ENCODE results near the gene RNF157. TPM values are rescaled to one million over a fixed set of nuclear protein-coding genes. Genes with fewer than 3 reads are reported as not detected.
"Not testable (repeated sequence)": the region's sequence is repeated elsewhere in the genome, so short reads cannot be mapped to it uniquely, and the experiment has no call there.

The RNF157 gene
- total RNA-seq, 1 donor: 0.36 TPM

DNA sequence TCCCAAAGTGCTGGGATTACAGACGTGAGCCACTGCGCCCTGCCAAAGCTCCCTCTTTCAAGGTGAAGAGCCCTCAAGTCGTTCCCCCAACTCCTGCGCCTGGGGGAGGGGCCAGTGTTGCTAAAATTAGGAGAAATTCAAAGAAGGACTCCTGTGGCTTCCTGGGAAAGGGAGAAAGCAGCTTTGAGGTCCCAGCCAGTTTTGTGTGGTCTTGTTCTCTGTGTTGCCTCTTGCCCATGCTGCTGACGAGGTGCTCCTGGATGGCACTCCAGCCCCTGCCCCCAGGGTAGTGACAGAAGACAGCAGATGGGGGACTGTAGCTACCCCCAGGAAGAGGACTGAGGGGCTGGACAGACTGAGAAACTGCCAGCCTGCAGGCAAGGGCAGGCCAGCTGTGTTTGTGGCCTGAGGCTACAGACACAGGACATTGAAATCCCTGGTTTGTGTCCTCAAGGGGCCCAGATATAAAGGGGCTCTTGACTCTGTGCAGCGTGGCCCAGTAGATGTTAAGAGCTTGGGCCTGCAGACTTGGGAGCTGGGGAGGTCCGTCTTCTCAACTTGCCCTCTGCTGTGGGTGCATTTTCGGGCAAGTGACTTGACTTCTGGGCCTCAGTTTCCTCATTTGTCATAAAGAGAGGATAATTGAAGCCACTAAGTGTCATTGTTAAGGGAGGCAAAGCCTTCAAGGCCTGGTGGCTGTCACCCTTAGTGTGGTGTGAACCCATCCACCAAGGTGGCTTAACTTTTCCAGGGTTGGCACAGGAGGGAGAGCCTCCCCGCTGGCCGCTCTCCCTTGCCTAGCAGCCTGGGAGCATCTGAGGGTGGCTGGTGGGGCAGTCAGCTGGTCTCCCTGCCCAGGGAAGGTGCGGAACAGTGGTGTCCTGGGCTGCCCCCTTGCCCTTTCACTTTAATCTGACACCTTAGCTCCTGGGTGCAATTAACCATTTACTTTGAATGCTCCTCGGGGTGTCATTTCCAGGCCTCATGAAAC is 29.0 kb upstream of the RNF157 start:
- no peak overlapping the region for H2AFZ ChIP-seq (ENCODE audit: low read length)
- H4K20me1 ChIP-seq (ENCODE audit: insufficient read depth, low read length): peaks cover 2% of the 10 kb centered on the region
- H3K79me2 ChIP-seq (ENCODE audit: insufficient read depth, low read length): peaks cover 43% of the 10 kb centered on the region
- peak; percentile 67 for DNase-seq (ENCODE audit: insufficient read length, low spot score, missing footprints)
- peaks cover 10% of the 10 kb centered on the region for H3K36me3 ChIP-seq (ENCODE audit: insufficient read depth, low read length)
- H3K4me1 ChIP-seq (ENCODE audit: insufficient read depth, low read length): peaks cover 27% of the 10 kb centered on the region
- H3K4me2 ChIP-seq (ENCODE audit: insufficient read depth, low read length): no peak overlapping the region
- H3K27me3 ChIP-seq (ENCODE audit: insufficient read depth, low read length): no peaks in the 10 kb centered on the region
- H3K4me3 ChIP-seq (ENCODE audit: insufficient read depth, low read length): no peak overlapping the region
- peak overlapping the region; percentile 76 for H3K27ac ChIP-seq (ENCODE audit: low read depth, low read length)
- H3K9me3 ChIP-seq (ENCODE audit: low read depth, low read length): no peaks in the 10 kb centered on the region
- no peak for TF ChIP-seq CTCF (IDR thresholded peaks at IDR 0.05; ENCODE audit: extremely low read depth, low read depth, low read length)

- Histone ChIP-seq H3K27me3 (ENCODE audit: insufficient read depth, low read length) (no peaks in the 10 kb centered on the region), H3K27ac (ENCODE audit: low read depth, low read length) (peak overlapping the region; percentile 76)
These were observed 27.9 kb upstream of the RNF157 start for GRCh38 chr17:76268015-76268749.

DNA sequence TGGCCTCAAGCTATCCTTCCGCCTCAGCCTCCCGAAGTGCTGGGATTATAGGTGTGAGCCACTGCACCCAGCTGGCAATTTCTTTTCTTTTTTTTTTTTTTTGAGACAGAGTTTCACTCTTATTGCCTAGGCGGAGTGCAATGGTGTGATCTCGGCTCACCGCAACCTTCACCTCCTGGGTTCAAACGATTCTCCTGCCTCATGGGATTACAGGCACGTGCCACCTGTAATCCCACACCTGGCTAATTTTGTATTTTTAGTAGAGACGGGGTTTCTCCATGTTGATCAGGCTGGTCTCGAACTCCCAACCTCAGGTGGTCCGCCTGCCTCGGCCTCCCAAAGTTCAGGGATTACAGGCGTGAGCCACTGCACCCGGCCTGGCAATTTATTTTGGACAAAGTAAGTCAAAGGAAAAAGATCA is 27.3 kb upstream of the RNF157 start:
- H3K27ac ChIP-seq (ENCODE audit: low read depth, low read length): peak overlapping the region; percentile 76
- not testable (repeated sequence) for H3K9me3 ChIP-seq (ENCODE audit: low read depth, low read length); H4K20me1 ChIP-seq (ENCODE audit: insufficient read depth, low read length); H3K27me3 ChIP-seq (ENCODE audit: insufficient read depth, low read length); H3K4me3 ChIP-seq (ENCODE audit: insufficient read depth, low read length); DNase-seq (ENCODE audit: insufficient read length, low spot score, missing footprints); H2AFZ ChIP-seq (ENCODE audit: low read length)
- H3K4me2 ChIP-seq (ENCODE audit: insufficient read depth, low read length): peak overlapping the region; percentile 56
- H3K36me3 ChIP-seq (ENCODE audit: insufficient read depth, low read length): peaks cover 10% of the 10 kb centered on the region
- peaks cover 43% of the 10 kb centered on the region for H3K79me2 ChIP-seq (ENCODE audit: insufficient read depth, low read length)
- peaks cover 34% of the 10 kb centered on the region for H3K4me1 ChIP-seq (ENCODE audit: insufficient read depth, low read length)

More at GRCh38 chr17:76268015-76268749, 27.9 kb upstream of the RNF157 start:
- peaks cover 2% of the 10 kb centered on the region for H4K20me1 ChIP-seq (ENCODE audit: insufficient read depth, low read length)
- H3K4me3 ChIP-seq (ENCODE audit: insufficient read depth, low read length): no peak overlapping the region
- DNase-seq (ENCODE audit: insufficient read length, low spot score, missing footprints): peak; percentile 96
- peaks cover 32% of the 10 kb centered on the region for H3K4me1 ChIP-seq (ENCODE audit: insufficient read depth, low read length)
- peaks cover 10% of the 10 kb centered on the region for H3K36me3 ChIP-seq (ENCODE audit: insufficient read depth, low read length)
- H2AFZ ChIP-seq (ENCODE audit: low read length): no peak overlapping the region
- H3K79me2 ChIP-seq (ENCODE audit: insufficient read depth, low read length): peaks cover 43% of the 10 kb centered on the region
- no peak for TF ChIP-seq CTCF (IDR thresholded peaks at IDR 0.05; ENCODE audit: extremely low read depth, low read depth, low read length)
- peak overlapping the region; percentile 56 for H3K4me2 ChIP-seq (ENCODE audit: insufficient read depth, low read length)
- no peaks in the 10 kb centered on the region for H3K9me3 ChIP-seq (ENCODE audit: low read depth, low read length)

DNA sequence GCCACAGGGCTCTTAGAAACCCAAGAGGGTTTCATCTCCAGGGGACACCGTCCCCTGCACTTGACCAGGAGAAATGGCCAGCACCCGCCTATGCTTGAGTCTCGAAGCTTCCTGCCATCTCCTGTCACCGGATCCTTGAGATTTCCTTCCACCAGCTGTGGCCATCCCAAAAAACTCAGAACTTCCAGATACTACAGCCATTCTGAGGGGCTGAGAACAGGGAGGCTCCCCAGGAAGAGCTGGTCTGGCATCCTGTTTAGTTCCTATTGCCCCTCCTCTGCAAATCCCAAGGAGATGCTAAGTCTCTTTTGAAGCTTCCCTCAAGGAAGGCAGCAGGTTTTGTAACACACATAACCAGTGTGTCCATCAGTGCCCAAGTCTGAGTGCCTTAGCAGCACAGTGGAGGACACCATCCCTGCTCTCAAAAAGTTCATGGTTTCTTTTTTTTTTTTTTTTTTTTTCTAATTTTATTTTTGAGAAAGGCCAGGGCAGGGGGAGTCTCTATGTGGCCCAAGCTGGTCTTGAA is 26.8 kb upstream of the RNF157 start:
- H3K9me3 ChIP-seq (ENCODE audit: low read depth, low read length): no peaks in the 10 kb centered on the region
- peaks cover 10% of the 10 kb centered on the region for H3K36me3 ChIP-seq (ENCODE audit: insufficient read depth, low read length)
- peaks cover 43% of the 10 kb centered on the region for H3K79me2 ChIP-seq (ENCODE audit: insufficient read depth, low read length)
- H3K4me3 ChIP-seq (ENCODE audit: insufficient read depth, low read length): peak overlapping the region; percentile 93
- peak; percentile 78 for DNase-seq (ENCODE audit: insufficient read length, low spot score, missing footprints)
- no peaks in the 10 kb centered on the region for H3K27me3 ChIP-seq (ENCODE audit: insufficient read depth, low read length)
- H4K20me1 ChIP-seq (ENCODE audit: insufficient read depth, low read length): peaks cover 2% of the 10 kb centered on the region
- peak overlapping the region; percentile 76 for H3K27ac ChIP-seq (ENCODE audit: low read depth, low read length)
- H3K4me1 ChIP-seq (ENCODE audit: insufficient read depth, low read length): peaks cover 38% of the 10 kb centered on the region
- H3K4me2 ChIP-seq (ENCODE audit: insufficient read depth, low read length): peak overlapping the region; percentile 96
- no peak for TF ChIP-seq CTCF (IDR thresholded peaks at IDR 0.05; ENCODE audit: extremely low read depth, low read depth, low read length)
- no peak overlapping the region for H2AFZ ChIP-seq (ENCODE audit: low read length)

All from osteoblast (primary cell).